Caco-2 (cell line): ENCODE data around the gene ZNF837. TPM values are rescaled to one million over a fixed set of nuclear protein-coding genes. Genes with fewer than 3 reads are reported as not detected.

Experiments
- BruUV-seq: library from RNA; stranded (reverse); fragments of 400-500 nt; replicated peaks from 2 replicates; lab custom pipeline; 2021; lab: Mats Ljungman, UMichigan
- CTCF ChIA-PET: fragments of 300-600 bp; sonication (Branson Sonifier 250); formaldehyde crosslinking; loops from one replicate; lab custom pipeline; 2022; ENCODE audit warnings: antibody characterized with exemption; lab: Charles Lee
- POLR2A ChIA-PET: fragments of 300-600 bp; sonication (Branson Sonifier 250); formaldehyde crosslinking; loops from one replicate; lab custom pipeline; 2022; ENCODE audit warnings: antibody characterized with exemption; lab: Charles Lee
- DNase-seq, 2 experiments: peaks; one replicate each; pipeline versions ENCODE4 v3.0.0 to v3.0.0-alpha.2; 2020 to 2022
- H3K27me3 ChIP-seq: replicated peaks from 2 replicates; pipeline ENCODE4 v1.6.0; 2011; ENCODE audit warnings: low read length; ENCODE audit not compliant: control insufficient read depth, insufficient read depth
- H3K36me3 ChIP-seq: 2 replicates; pipeline ENCODE4 v1.5.1; 2011; ENCODE audit warnings: low read length; ENCODE audit not compliant: control insufficient read depth, insufficient read depth
- H3K4me1 ChIP-seq: fragments of 250-450 bp; sonication (Bioruptor Pico); 2 replicates; pipeline ENCODE4 v1.5.1; 2020; ENCODE audit warnings: mild to moderate bottlenecking
- H3K4me3 ChIP-seq: 2 replicates; pipeline ENCODE4 v1.5.1; 2011; ENCODE audit warnings: low read depth, mild to moderate bottlenecking, control low read depth, low read length
- H3K9me3 ChIP-seq: fragments of 250-450 bp; sonication (Bioruptor Pico); 2 replicates; pipeline ENCODE4 v1.5.1; 2020; ENCODE audit warnings: mild to moderate bottlenecking, moderate library complexity
- H3K27ac Mint-ChIP-seq: one replicate; pipeline ENCODE4 v1.8.0; 2022; ENCODE audit warnings: mixed read lengths; ENCODE audit not compliant: unreplicated experiment
- H3K27me3 Mint-ChIP-seq: one replicate; pipeline ENCODE4 v1.8.0; 2022; ENCODE audit warnings: mixed read lengths; ENCODE audit not compliant: insufficient read depth, unreplicated experiment
- H3K36me3 Mint-ChIP-seq: one replicate; pipeline ENCODE4 v1.8.0; 2022; ENCODE audit warnings: mild to moderate bottlenecking, mixed read lengths; ENCODE audit not compliant: insufficient read depth, unreplicated experiment
- H3K4me1 Mint-ChIP-seq: one replicate; pipeline ENCODE4 v1.8.0; 2022; ENCODE audit warnings: low read depth, mixed read lengths; ENCODE audit not compliant: unreplicated experiment
- H3K4me3 Mint-ChIP-seq: one replicate; pipeline ENCODE4 v1.8.0; 2022; ENCODE audit warnings: mild to moderate bottlenecking, moderate library complexity, mixed read lengths; ENCODE audit not compliant: unreplicated experiment
- H3K9me3 Mint-ChIP-seq: one replicate; pipeline ENCODE4 v1.8.0; 2022; ENCODE audit warnings: mixed read lengths; ENCODE audit not compliant: unreplicated experiment
- intact Hi-C: fragments of 100-400 bp; cut with micrococcal nuclease; formaldehyde crosslinking; loops from one replicate; pipeline ENCODE4 v1.10.0; 2022; ENCODE audit not compliant: unreplicated experiment
- total RNA-seq: library from RNA; stranded (reverse); gene quantifications from 2 replicates; pipeline ENCODE4 v1.2.3, GENCODE V29; 2022
- TF ChIP-seq, protein P1 (sequence below), 2 experiments: fragments of 200-600 bp in 1 of 2; IDR thresholded peaks; 1 replicate in 1 of 2; 2 replicates in 1 of 2; pipeline versions ENCODE4 v1.5.1 to v1.8.0; 2011 to 2022; ENCODE audit warnings: antibody characterized with exemption in 1 of 2, control low read depth in 1 of 2, inconsistent platforms in 1 of 2, low read depth in 1 of 2, low read length in 1 of 2, mild to moderate bottlenecking in 1 of 2, moderate library complexity in 1 of 2; ENCODE audit not compliant: insufficient read depth in 1 of 2, severe bottlenecking in 1 of 2, unreplicated experiment in 1 of 2

ZNF837 gene
- total RNA-seq, 1 experiment from 2014 or later: 2.3 TPM

GRCh38 chr19:58338336-58338735, 42.5 kb downstream of the ZNF837 start:
- ChIA-PET POLR2A (no interaction called here), CTCF (no interaction called here)
- TF ChIP-seq, protein P1, sequence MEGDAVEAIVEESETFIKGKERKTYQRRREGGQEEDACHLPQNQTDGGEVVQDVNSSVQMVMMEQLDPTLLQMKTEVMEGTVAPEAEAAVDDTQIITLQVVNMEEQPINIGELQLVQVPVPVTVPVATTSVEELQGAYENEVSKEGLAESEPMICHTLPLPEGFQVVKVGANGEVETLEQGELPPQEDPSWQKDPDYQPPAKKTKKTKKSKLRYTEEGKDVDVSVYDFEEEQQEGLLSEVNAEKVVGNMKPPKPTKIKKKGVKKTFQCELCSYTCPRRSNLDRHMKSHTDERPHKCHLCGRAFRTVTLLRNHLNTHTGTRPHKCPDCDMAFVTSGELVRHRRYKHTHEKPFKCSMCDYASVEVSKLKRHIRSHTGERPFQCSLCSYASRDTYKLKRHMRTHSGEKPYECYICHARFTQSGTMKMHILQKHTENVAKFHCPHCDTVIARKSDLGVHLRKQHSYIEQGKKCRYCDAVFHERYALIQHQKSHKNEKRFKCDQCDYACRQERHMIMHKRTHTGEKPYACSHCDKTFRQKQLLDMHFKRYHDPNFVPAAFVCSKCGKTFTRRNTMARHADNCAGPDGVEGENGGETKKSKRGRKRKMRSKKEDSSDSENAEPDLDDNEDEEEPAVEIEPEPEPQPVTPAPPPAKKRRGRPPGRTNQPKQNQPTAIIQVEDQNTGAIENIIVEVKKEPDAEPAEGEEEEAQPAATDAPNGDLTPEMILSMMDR (IDR thresholded peaks at IDR 0.05; ENCODE audit: insufficient read depth in 1 of 2, low read depth in 1 of 2, low read length in 1 of 2, severe bottlenecking in 1 of 2, unreplicated experiment in 1 of 2): no peak
- Mint-ChIP-seq H3K9me3 (no peaks in the 10 kb centered on the region), H3K36me3 (no peaks in the 10 kb centered on the region), H3K4me1 (no peaks in the 10 kb centered on the region), H3K27ac (no peak overlapping the region), H3K27me3 (no peaks in the 10 kb centered on the region), H3K4me3 (no peak overlapping the region)
- H3K9me3 ChIP-seq: no peaks in the 10 kb centered on the region
- H3K36me3 ChIP-seq: no peaks in the 10 kb centered on the region; the same call in 1 of the 2 replicates
- DNase-seq: no peak
- H3K4me1 ChIP-seq: no peaks in the 10 kb centered on the region
- intact Hi-C loops: no loop called here
- no peaks in the 10 kb centered on the region for H3K27me3 ChIP-seq
- H3K4me3 ChIP-seq: no peak overlapping the region
- no TSS peak for BruUV-seq

GRCh38 chr19:58336820-58337219, 44.0 kb downstream of the ZNF837 start:
- POLR2A ChIA-PET: no interaction called here
- intact Hi-C loops: no loop called here
- TF ChIP-seq, protein P1 (IDR thresholded peaks at IDR 0.05; ENCODE audit: insufficient read depth in 1 of 2, low read depth in 1 of 2, low read length in 1 of 2, severe bottlenecking in 1 of 2, unreplicated experiment in 1 of 2): no peak

DNA sequence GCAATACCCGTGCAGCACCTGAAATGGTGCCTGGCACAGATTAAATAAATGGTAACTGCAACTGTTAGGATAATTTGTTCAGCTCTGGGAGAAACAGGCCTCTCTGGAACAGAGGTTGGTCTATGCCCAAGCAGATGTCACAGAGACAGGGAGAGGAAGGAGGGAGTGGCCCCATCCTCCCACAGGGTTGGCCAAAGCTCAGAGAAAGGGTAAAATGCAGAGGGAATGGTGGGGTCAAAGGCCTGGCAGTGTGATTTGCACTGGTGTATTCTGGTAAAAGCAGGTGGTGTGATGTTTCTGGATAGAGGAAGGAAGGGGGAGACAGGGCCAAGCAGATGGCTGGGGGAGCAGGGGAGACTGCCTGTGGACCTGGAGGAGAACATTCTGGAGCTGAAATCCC, 44.6 kb downstream of the ZNF837 start:
- DNase-seq: no peak
- Mint-ChIP-seq H3K9me3 (no peaks in the 10 kb centered on the region), H3K4me1 (no peaks in the 10 kb centered on the region), H3K36me3 (no peaks in the 10 kb centered on the region), H3K4me3 (no peak overlapping the region), H3K27ac (no peak overlapping the region), H3K27me3 (no peaks in the 10 kb centered on the region)
- no peaks in the 10 kb centered on the region; the same call in 1 of the 2 replicates for H3K36me3 ChIP-seq
- no peaks in the 10 kb centered on the region for H3K4me1 ChIP-seq
- CTCF ChIA-PET: interaction anchor here (0.6 kb wide), 1 partner anchor 1422 kb away, joined by 3 read pairs; no protein-coding TSS in a partner anchor
- no TSS peak for BruUV-seq
- intact Hi-C loops: no loop called here
- POLR2A ChIA-PET: no interaction called here
- H3K9me3 ChIP-seq: no peaks in the 10 kb centered on the region
- TF ChIP-seq, protein P1 (IDR thresholded peaks at IDR 0.05; ENCODE audit: insufficient read depth in 1 of 2, low read depth in 1 of 2, low read length in 1 of 2, severe bottlenecking in 1 of 2, unreplicated experiment in 1 of 2): no peak
- H3K4me3 ChIP-seq: no peak overlapping the region
- no peaks in the 10 kb centered on the region for H3K27me3 ChIP-seq

More at GRCh38 chr19:58336820-58337219, 44.0 kb downstream of the ZNF837 start:
- H3K36me3 Mint-ChIP-seq: no peaks in the 10 kb centered on the region
- Histone ChIP-seq H3K4me1 (no peaks in the 10 kb centered on the region), H3K36me3 (no peaks in the 10 kb centered on the region; the same call in 1 of the 2 replicates), H3K27me3 (no peaks in the 10 kb centered on the region), H3K4me3 (no peak overlapping the region), H3K9me3 (no peaks in the 10 kb centered on the region)
- H3K9me3 Mint-ChIP-seq: no peaks in the 10 kb centered on the region
- no peaks in the 10 kb centered on the region for H3K27me3 Mint-ChIP-seq
- no peaks in the 10 kb centered on the region for H3K4me1 Mint-ChIP-seq
- no TSS peak for BruUV-seq
- H3K27ac Mint-ChIP-seq: no peak overlapping the region
- H3K4me3 Mint-ChIP-seq: no peak overlapping the region
- no peak for DNase-seq
- CTCF ChIA-PET: no interaction called here
